GM18858 (cell line): ENCODE measurements around the gene PITPNB.

Experiments
- ATAC-seq: cut with Tn5 transposase; IDR thresholded peaks from one replicate; pipeline ENCODE4 v1.9.1; 2021; ENCODE audit not compliant: unreplicated experiment

PITPNB gene

GRCh38 chr22:27805841-27806240, 113.2 kb downstream of the PITPNB start:
- no peak for ATAC-seq

- no peak for ATAC-seq
Measured at GRCh38 chr22:27804470-27805297, 114.4 kb downstream of the PITPNB start.

- ATAC-seq, result no peak
Measured at GRCh38 chr22:27803841-27804415, 115.1 kb downstream of the PITPNB start.

- no peak for ATAC-seq
Measured at GRCh38 chr22:27802346-27803073, 116.5 kb downstream of the PITPNB start.
